Natural killer cell (primary cell): ENCODE measurements around the gene CPO. TPM values are rescaled to one million over a fixed set of nuclear protein-coding genes. Genes with fewer than 3 reads are reported as not detected.

Experiments used
- ATAC-seq, 3 donors: fragments of 150-1000 bp in 2 of 3; fragments of 200-7000 bp in 1 of 3; cut with Tn5 transposase; 1 replicate in 1 of 3; 2 replicates in 2 of 3; pipeline ENCODE4 v1.10.0; 2021; ENCODE audit warnings: mild to moderate bottlenecking in 2 of 3, moderate library complexity in 2 of 3
- DNase-seq, 2 donors: peaks; one replicate each; pipeline versions ENCODE4 v3.0.0 to v3.0.0-alpha.2; 2013 to 2021; ENCODE audit warnings: mixed read lengths in 1 of 2
- H3K27ac ChIP-seq: one replicate; pipeline ENCODE4 v1.5.1; 2013; ENCODE audit warnings: mild to moderate bottlenecking, low read length
- H3K27me3 ChIP-seq: one replicate; pipeline ENCODE4 v1.6.1; 2013; ENCODE audit warnings: low read length; ENCODE audit not compliant: control insufficient read depth, insufficient read depth
- H3K36me3 ChIP-seq: one replicate; pipeline ENCODE4 v1.6.1; 2013; ENCODE audit warnings: low read length; ENCODE audit not compliant: control insufficient read depth, insufficient read depth
- H3K4me1 ChIP-seq: one replicate; pipeline ENCODE4 v1.6.1; 2013; ENCODE audit warnings: low read length; ENCODE audit not compliant: control insufficient read depth, insufficient read depth
- H3K4me3 ChIP-seq: one replicate; pipeline ENCODE4 v1.5.1; 2013; ENCODE audit warnings: low read length
- H3K9me3 ChIP-seq: one replicate; pipeline ENCODE4 v1.6.1; 2013; ENCODE audit warnings: low read length; ENCODE audit not compliant: control insufficient read depth, insufficient read depth
- H3K27ac Mint-ChIP-seq, 2 donors: one replicate each; pipeline ENCODE4 v1.8.0; 2022; ENCODE audit warnings: mild to moderate bottlenecking in 2 of 2, mixed read lengths in 2 of 2, moderate library complexity in 1 of 2
- H3K27me3 Mint-ChIP-seq, 2 donors: one replicate each; pipeline ENCODE4 v1.8.0; 2022; ENCODE audit warnings: low read depth in 2 of 2, mixed read lengths in 2 of 2
- H3K36me3 Mint-ChIP-seq: one replicate; pipeline ENCODE4 v1.8.0; 2022; ENCODE audit warnings: mixed read lengths
- H3K4me1 Mint-ChIP-seq, 2 donors: one replicate each; pipeline ENCODE4 v1.8.0; 2022; ENCODE audit warnings: mixed read lengths in 2 of 2
- H3K4me3 Mint-ChIP-seq: one replicate; pipeline ENCODE4 v1.8.0; 2022; ENCODE audit warnings: mild to moderate bottlenecking, moderate library complexity, mixed read lengths
- H3K9me3 Mint-ChIP-seq, 2 donors: one replicate each; pipeline ENCODE4 v1.8.0; 2022; ENCODE audit warnings: mixed read lengths in 2 of 2
- CTCF ChIP-seq: fragments of 200-600 bp; IDR thresholded peaks from one replicate; pipeline ENCODE4 v1.8.0; 2022; ENCODE audit warnings: antibody characterized with exemption
- WGBS: methylation state at CpG from one replicate; pipeline ENCODE4 v1.1.7; 2013; ENCODE audit warnings: missing lambda C conversion rate; ENCODE audit not compliant: insufficient coverage; 5-methylcytosine and 5-hydroxymethylcytosine counted together
- intact Hi-C: fragments of 100-400 bp; cut with micrococcal nuclease; formaldehyde crosslinking; loops from one replicate; pipeline ENCODE4 v1.14.2; 2022
- total RNA-seq, 4 donors: library from RNA; stranded (reverse); fragments of 120-200 nt in 1 of 4; gene quantifications; one replicate each; pipeline versions ENCODE4 v1.2.3 to v1.2.4, GENCODE V29; 2013 to 2022

CPO gene
- total RNA-seq, 3 donors from 2014 or later (not counting 1 experiment from before 2014, with no cell fraction given): not detected

GRCh38 chr2:206962966-206963365 is 23.6 kb downstream of the CPO start:
- Histone ChIP-seq H3K4me1 (no peaks in the 10 kb centered on the region), H3K9me3 (no peaks in the 10 kb centered on the region), H3K36me3 (no peaks in the 10 kb centered on the region), H3K27me3 (no peaks in the 10 kb centered on the region), H3K4me3 (no peak overlapping the region), H3K27ac (no peak overlapping the region)
- Mint-ChIP-seq H3K27me3 (no peaks in the 10 kb centered on the region), H3K9me3 (no peaks in the 10 kb centered on the region), H3K27ac (no peak overlapping the region), H3K4me1 (no peaks in the 10 kb centered on the region), H3K36me3 (no peaks in the 10 kb centered on the region), H3K4me3 (no peak overlapping the region)
- DNase-seq (no peak), ATAC-seq (no peak)
- TF ChIP-seq CTCF: no peak
- intact Hi-C loops: no loop called here
- WGBS: 90% methylated on average over 3 of the region's 4 CpGs

- H3K27ac Mint-ChIP-seq: no peak overlapping the region
- WGBS: 86% methylated on average over 6 of the region's 7 CpGs
- no peaks in the 10 kb centered on the region for H3K36me3 Mint-ChIP-seq
- no peaks in the 10 kb centered on the region for H3K9me3 Mint-ChIP-seq
- Histone ChIP-seq H3K36me3 (no peaks in the 10 kb centered on the region), H3K4me3 (no peak overlapping the region), H3K27ac (no peak overlapping the region), H3K27me3 (no peaks in the 10 kb centered on the region), H3K4me1 (no peaks in the 10 kb centered on the region), H3K9me3 (no peaks in the 10 kb centered on the region)
- H3K4me1 Mint-ChIP-seq: peaks cover 10 to 18% of the 10 kb centered on the region in 2 donors
- no peak for TF ChIP-seq CTCF
- H3K4me3 Mint-ChIP-seq: no peak overlapping the region
- ATAC-seq: no peak
- H3K27me3 Mint-ChIP-seq: peaks cover 0 to 20% of the 10 kb centered on the region in 2 donors
- DNase-seq: no peak
- intact Hi-C loops: no loop called here
These were observed 29.1 kb downstream of the CPO start for GRCh38 chr2:206968134-206969086.

GRCh38 chr2:206969192-206969591 is 29.9 kb downstream of the CPO start:
- no peaks in the 10 kb centered on the region for H3K4me1 ChIP-seq
- Mint-ChIP-seq H3K36me3 (no peaks in the 10 kb centered on the region), H3K9me3 (no peaks in the 10 kb centered on the region), H3K4me1 (peaks cover 10 to 18% of the 10 kb centered on the region in 2 donors), H3K27me3 (peaks cover 0 to 20% of the 10 kb centered on the region in 2 donors), H3K4me3 (no peak overlapping the region), H3K27ac (no peak overlapping the region)
- no peaks in the 10 kb centered on the region for H3K27me3 ChIP-seq
- H3K9me3 ChIP-seq: no peaks in the 10 kb centered on the region
- no peaks in the 10 kb centered on the region for H3K36me3 ChIP-seq
- intact Hi-C loops: no loop called here
- no peak overlapping the region for H3K4me3 ChIP-seq
- ATAC-seq (no peak), DNase-seq (no peak)
- no peak for TF ChIP-seq CTCF
- WGBS: 93% methylated on average over 4 of the region's 6 CpGs
- H3K27ac ChIP-seq: no peak overlapping the region
